GM23248 (cell line): ENCODE results near the gene DUS1L. TPM values are rescaled to one million over a fixed set of nuclear protein-coding genes. Genes with fewer than 3 reads are reported as not detected.

Experiments used
- DNase-seq: peaks from one replicate; pipeline ENCODE4 v3.0.0-alpha.2; 2015
- H2AFZ ChIP-seq: fragments of 200-600 bp; sonication (generic); 2 replicates; pipeline ENCODE4 v1.6.1; 2016; ENCODE audit warnings: antibody characterized with exemption
- H3F3A ChIP-seq: fragments of 200-600 bp; sonication (generic); 2 replicates; pipeline ENCODE4 v1.6.1; 2016; ENCODE audit warnings: mild to moderate bottlenecking, antibody characterized with exemption, mixed run types; ENCODE audit not compliant: insufficient read depth
- H3K27ac ChIP-seq: fragments of 200-600 bp; sonication (generic); 2 replicates; pipeline ENCODE4 v1.5.1; 2016; ENCODE audit warnings: mild to moderate bottlenecking
- H3K27me3 ChIP-seq: fragments of 200-600 bp; sonication (generic); replicated peaks from 2 replicates; pipeline ENCODE4 v1.6.1; 2016; ENCODE audit warnings: mild to moderate bottlenecking; ENCODE audit not compliant: insufficient read depth
- H3K36me3 ChIP-seq: fragments of 200-600 bp; sonication (generic); 2 replicates; pipeline ENCODE4 v1.6.1; 2016; ENCODE audit warnings: low read depth, mild to moderate bottlenecking
- H3K4me1 ChIP-seq: fragments of 200-600 bp; sonication (generic); 2 replicates; pipeline ENCODE4 v1.6.1; 2016; ENCODE audit warnings: mild to moderate bottlenecking; ENCODE audit not compliant: insufficient read depth
- H3K4me2 ChIP-seq: fragments of 200-600 bp; sonication (generic); one replicate; pipeline ENCODE4 v1.6.1; 2016; ENCODE audit warnings: mild to moderate bottlenecking; ENCODE audit not compliant: unreplicated experiment
- H3K4me3 ChIP-seq: fragments of 200-600 bp; sonication (generic); 2 replicates; pipeline ENCODE4 v1.5.1; 2016; ENCODE audit warnings: mild to moderate bottlenecking
- H3K79me2 ChIP-seq: fragments of 200-600 bp; sonication (generic); 2 replicates; pipeline ENCODE4 v1.6.1; 2016; ENCODE audit warnings: mild to moderate bottlenecking; ENCODE audit not compliant: insufficient read depth
- H3K9ac ChIP-seq: fragments of 200-600 bp; sonication (generic); 2 replicates; pipeline ENCODE4 v1.6.1; 2016; ENCODE audit warnings: mild to moderate bottlenecking
- H3K9me2 ChIP-seq: fragments of 200-600 bp; sonication (generic); 2 replicates; pipeline ENCODE4 v1.6.1; 2016; ENCODE audit warnings: mixed run types, mild to moderate bottlenecking, moderate library complexity; ENCODE audit not compliant: insufficient read depth
- H3K9me3 ChIP-seq: fragments of 200-600 bp; sonication (generic); one replicate; pipeline ENCODE4 v1.6.1; 2017; ENCODE audit warnings: low read depth
- H4K20me1 ChIP-seq: fragments of 200-600 bp; sonication (generic); 2 replicates; pipeline ENCODE4 v1.6.0; 2016; ENCODE audit not compliant: insufficient read depth
- EZH2 ChIP-seq: fragments of 200-600 bp; sonication (generic); IDR thresholded peaks from 2 replicates; pipeline ENCODE4 v1.6.1; 2018; ENCODE audit warnings: antibody characterized with exemption, mild to moderate bottlenecking; ENCODE audit not compliant: insufficient read depth, poor library complexity, severe bottlenecking
- EZH2phosphoT487 ChIP-seq: fragments of 200-600 bp; sonication (generic); IDR thresholded peaks from 2 replicates; pipeline ENCODE4 v1.6.1; 2018; ENCODE audit warnings: antibody characterized with exemption, moderate library complexity, mild to moderate bottlenecking, low read depth; ENCODE audit not compliant: insufficient read depth
- WGBS, 2 experiments: methylation state at CpG; one replicate each; pipeline ENCODE4 v1.1.6; 2015 to 2017; ENCODE audit warnings: low lambda C conversion rate in 2 of 2, low coverage in 1 of 2; ENCODE audit errors: missing lambda C conversion rate in 2 of 2; 5-methylcytosine and 5-hydroxymethylcytosine counted together
- in situ Hi-C: fragments of 300-500 bp; cut with MboI; formaldehyde crosslinking; loops from 2 replicates; pipeline ENCODE4 v1.15.0; 2020
- polyA plus RNA-seq: library from polyadenylated mRNA; unstranded; fragments of >200 nt; fragmentation: Nextera tagmentation; extraction: Ambion mirVana; gene quantifications from 2 replicates; pipeline ENCODE4 v1.2.1, GENCODE V29; 2016
- total RNA-seq: library from RNA; depleted of rRNA; stranded (reverse); fragments of >200 nt; shearing (Covaris generic); gene quantifications from 2 replicates; pipeline ENCODE4 v1.2.3, GENCODE V29; 2014

DUS1L gene
- total and polyA plus RNA-seq, 2 experiments from 2014 or later, result 13.3 to 61.2 TPM

GRCh38 chr17:82035488-82035887 is 30.1 kb downstream of the DUS1L start:
- Histone ChIP-seq H3K27me3 (no peaks in the 10 kb centered on the region), H3K9me2 (no peaks in the 10 kb centered on the region), H3K4me2 (no peak overlapping the region), H3K79me2 (no peaks in the 10 kb centered on the region), H3K27ac (no peak overlapping the region), H3K4me1 (no peaks in the 10 kb centered on the region), H3K9ac (no peak overlapping the region), H3K36me3 (no peaks in the 10 kb centered on the region), H4K20me1 (no peaks in the 10 kb centered on the region), H3F3A (no peaks in the 10 kb centered on the region), H2AFZ (no peak overlapping the region), H3K4me3 (no peak overlapping the region), H3K9me3 (no peaks in the 10 kb centered on the region)
- TF ChIP-seq EZH2phosphoT487 (no peak), EZH2 (no peak)
- WGBS, 2 experiments, result 95 to 98% methylated on average over 8 of the region's 8 CpGs
- no peak for DNase-seq
- in situ Hi-C loops, result no loop called here

- H3K4me2 ChIP-seq, result no peak overlapping the region
- H3K27ac ChIP-seq, result no peak overlapping the region
- no peak overlapping the region for H2AFZ ChIP-seq
- H3K27me3 ChIP-seq, result no peaks in the 10 kb centered on the region
- no peaks in the 10 kb centered on the region for H3K4me1 ChIP-seq
- H3K36me3 ChIP-seq, result no peaks in the 10 kb centered on the region
- no peaks in the 10 kb centered on the region for H3K9me2 ChIP-seq
- 58 to 68% methylated on average over 18 to 23 of the region's 23 CpGs for WGBS, 2 experiments
- no peak for DNase-seq
- no peaks in the 10 kb centered on the region for H3F3A ChIP-seq
- no peak for TF ChIP-seq EZH2
- no peak for TF ChIP-seq EZH2phosphoT487
- no peaks in the 10 kb centered on the region for H4K20me1 ChIP-seq
- H3K4me3 ChIP-seq, result no peak overlapping the region
- H3K9ac ChIP-seq, result no peak overlapping the region
- in situ Hi-C loops, result no loop called here
- H3K79me2 ChIP-seq, result no peaks in the 10 kb centered on the region
- no peaks in the 10 kb centered on the region for H3K9me3 ChIP-seq
These were observed 31.1 kb downstream of the DUS1L start for GRCh38 chr17:82034371-82035011.

- Histone ChIP-seq H3K4me2 (no peak overlapping the region), H3K4me1 (no peaks in the 10 kb centered on the region), H3K4me3 (no peak overlapping the region), H3K9me2 (no peaks in the 10 kb centered on the region), H3K9ac (no peak overlapping the region), H3K27me3 (no peaks in the 10 kb centered on the region), H3K36me3 (no peaks in the 10 kb centered on the region), H3K9me3 (no peaks in the 10 kb centered on the region), H3F3A (no peaks in the 10 kb centered on the region), H3K79me2 (no peaks in the 10 kb centered on the region), H3K27ac (no peak overlapping the region), H4K20me1 (no peaks in the 10 kb centered on the region), H2AFZ (no peak overlapping the region)
- WGBS, 2 experiments, result 94 to 96% methylated on average over 31 to 38 of the region's 38 CpGs
- in situ Hi-C loops, result no loop called here
- TF ChIP-seq EZH2phosphoT487, result no peak
- no peak for DNase-seq
These were observed 32.1 kb downstream of the DUS1L start for GRCh38 chr17:82033359-82034085.

- Histone ChIP-seq H3K79me2 (no peaks in the 10 kb centered on the region), H3K9ac (peak overlapping the region; percentile 3; the same call in 1 of the 2 replicates), H3K36me3 (no peaks in the 10 kb centered on the region), H3K9me2 (no peaks in the 10 kb centered on the region), H3K9me3 (no peaks in the 10 kb centered on the region), H3K27me3 (no peaks in the 10 kb centered on the region), H4K20me1 (no peaks in the 10 kb centered on the region), H3F3A (no peaks in the 10 kb centered on the region), H3K4me2 (peak overlapping the region; percentile 47), H3K4me3 (peak overlapping the region; percentile 53), H3K4me1 (no peaks in the 10 kb centered on the region), H2AFZ (no peak overlapping the region), H3K27ac (no peak overlapping the region)
- TF ChIP-seq EZH2 (no peak), EZH2phosphoT487 (no peak)
- no peak for DNase-seq
- WGBS, 2 experiments, result 15 to 17% methylated on average over 29 to 47 of the region's 59 CpGs
- in situ Hi-C loops, result no loop called here
These were observed 33.5 kb downstream of the DUS1L start for GRCh38 chr17:82031885-82032627.
